Measurements from ENCODE around the gene FXYD4. TPM values are rescaled to one million over a fixed set of nuclear protein-coding genes. Genes with fewer than 3 reads are reported as not detected.

FXYD4 gene
- total RNA-seq, 2 donors from 2014 or later = not detected

DNA sequence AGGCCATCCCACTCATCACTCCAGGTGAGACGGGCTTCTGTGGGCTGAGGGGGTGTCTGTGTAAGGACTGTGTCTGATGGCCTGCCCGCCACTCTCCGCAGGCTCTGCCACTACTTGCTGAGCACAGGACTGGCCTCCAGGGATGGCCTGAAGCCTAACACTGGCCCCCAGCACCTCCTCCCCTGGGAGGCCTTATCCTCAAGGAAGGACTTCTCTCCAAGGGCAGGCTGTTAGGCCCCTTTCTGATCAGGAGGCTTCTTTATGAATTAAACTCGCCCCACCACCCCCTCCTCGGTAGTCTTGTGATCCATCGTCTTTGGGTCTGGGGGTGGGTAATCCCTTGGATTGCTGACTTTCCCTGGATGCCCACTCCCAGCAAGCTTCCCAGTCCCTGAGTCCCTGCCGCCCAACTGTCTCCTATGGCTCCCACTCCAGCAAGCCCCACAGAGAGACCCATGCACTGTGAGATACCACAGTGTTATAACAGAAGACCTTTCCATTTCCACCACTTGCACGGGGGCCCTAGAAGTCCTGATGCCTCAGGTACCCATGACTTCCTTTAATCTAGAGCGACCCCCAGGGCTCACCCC lies 4.7 kb downstream of the FXYD4 start:
- H3K4me3 Mint-ChIP-seq = no peak overlapping the region
- ATAC-seq (replicated peaks) = no peak

DNA sequence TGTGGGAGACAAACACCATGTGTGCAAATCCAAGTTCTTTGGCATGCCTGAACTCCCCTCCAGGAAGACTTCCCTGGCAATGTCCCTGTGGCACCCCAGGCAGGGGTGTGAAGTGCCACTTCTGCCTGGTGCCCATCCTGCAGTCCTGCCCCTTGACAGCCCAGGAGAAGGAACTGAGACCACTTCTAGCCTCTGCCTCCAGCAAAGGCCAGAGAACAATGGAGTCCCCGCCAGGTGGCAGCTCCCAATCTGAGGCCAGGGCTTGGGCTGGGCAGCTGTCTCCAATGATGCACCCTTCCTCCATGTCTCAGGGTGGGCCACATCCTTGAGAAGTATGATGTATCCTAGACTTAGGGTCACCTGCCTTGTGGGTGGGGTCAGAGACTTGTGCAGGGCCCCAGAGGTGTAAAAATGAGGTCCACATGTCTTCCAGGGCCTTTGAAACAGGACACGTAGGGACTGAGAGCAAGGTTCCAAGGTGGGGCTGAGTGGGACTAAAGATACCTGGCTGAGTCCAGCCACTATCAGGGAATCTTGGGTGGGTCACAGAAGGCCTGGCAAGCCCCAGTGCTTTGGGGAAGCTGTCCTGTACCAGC lies 5.5 kb downstream of the FXYD4 start:
- Mint-ChIP-seq H3K4me3 (no peak overlapping the region), H3K27ac (no peak overlapping the region), H3K9me3 (no peaks in the 10 kb centered on the region), H3K4me1 (peaks cover 8% of the 10 kb centered on the region), H3K27me3 (no peaks in the 10 kb centered on the region), H3K36me3 (ENCODE audit: low read depth) (no peaks in the 10 kb centered on the region)
- ATAC-seq (replicated peaks) = no peak

More for the DNA sequence above, 4.7 kb downstream of the FXYD4 start:
- Mint-ChIP-seq H3K36me3 (ENCODE audit: low read depth) (no peaks in the 10 kb centered on the region), H3K27ac (no peak overlapping the region), H3K4me1 (peaks cover 8% of the 10 kb centered on the region), H3K9me3 (no peaks in the 10 kb centered on the region), H3K27me3 (no peaks in the 10 kb centered on the region)

DNA sequence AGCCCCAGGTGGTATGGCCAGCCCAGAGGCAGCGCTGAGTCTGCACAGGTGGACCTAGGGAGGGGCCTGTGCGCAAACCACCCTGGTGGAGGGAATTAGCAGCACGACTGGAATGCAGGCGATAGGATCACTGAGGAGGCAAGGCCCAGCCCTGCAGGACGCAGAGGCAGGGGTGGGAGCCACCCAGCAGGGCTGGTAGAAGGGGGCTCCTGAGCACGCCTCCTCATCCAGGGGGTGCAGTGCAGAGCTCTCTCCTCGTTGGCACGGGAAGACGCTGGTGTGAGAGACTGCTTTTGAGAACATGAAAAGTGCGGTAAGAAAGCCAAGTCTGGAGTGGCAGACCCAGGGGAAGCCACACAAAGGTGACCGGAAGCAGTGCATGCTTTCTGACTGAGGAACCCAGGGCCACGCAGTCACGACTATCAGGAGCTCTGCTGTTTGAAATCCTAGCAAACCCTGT lies 6.0 kb downstream of the FXYD4 start:
- no peak overlapping the region for H3K27ac Mint-ChIP-seq
- no peaks in the 10 kb centered on the region for H3K9me3 Mint-ChIP-seq
- no peaks in the 10 kb centered on the region for H3K36me3 Mint-ChIP-seq (ENCODE audit: low read depth)
- ATAC-seq (replicated peaks) = no peak
- peaks cover 8% of the 10 kb centered on the region for H3K4me1 Mint-ChIP-seq
- H3K4me3 Mint-ChIP-seq = no peak overlapping the region
- no peaks in the 10 kb centered on the region for H3K27me3 Mint-ChIP-seq

DNA sequence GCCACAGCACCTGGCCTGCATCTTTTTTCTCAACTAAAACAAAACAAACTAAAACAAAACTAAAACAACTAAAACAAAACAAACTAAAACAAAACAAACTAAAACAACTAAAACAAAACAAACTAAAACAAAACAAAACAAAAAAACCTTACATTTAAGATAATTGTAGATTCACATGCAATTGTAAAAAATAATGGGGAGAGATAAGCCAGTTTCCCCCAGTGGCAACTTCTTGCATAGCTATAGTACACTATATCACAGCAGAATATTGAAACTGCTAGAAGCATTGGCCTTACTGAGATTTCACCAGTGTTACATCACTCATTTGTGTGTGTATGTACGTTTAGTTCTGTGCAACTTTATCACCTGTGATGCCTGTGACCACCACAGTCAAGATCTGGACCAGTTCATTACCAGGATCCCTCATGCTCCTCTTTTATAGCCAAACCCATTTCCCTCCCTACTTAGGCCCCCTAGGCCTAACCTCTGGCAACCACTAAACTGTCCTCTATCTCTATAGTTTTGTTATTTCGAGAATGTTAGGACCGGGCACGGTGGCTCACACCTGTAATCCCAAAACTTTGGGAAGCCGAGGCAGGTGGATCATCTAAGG lies 9.3 kb downstream of the FXYD4 start:
- Mint-ChIP-seq H3K27ac (no peak overlapping the region), H3K4me3 (no peak overlapping the region), H3K4me1 (no peaks in the 10 kb centered on the region), H3K9me3 (no peaks in the 10 kb centered on the region), H3K36me3 (ENCODE audit: low read depth) (peaks cover 9% of the 10 kb centered on the region), H3K27me3 (no peaks in the 10 kb centered on the region)
- ATAC-seq (replicated peaks) = peak; percentile 40

DNA sequence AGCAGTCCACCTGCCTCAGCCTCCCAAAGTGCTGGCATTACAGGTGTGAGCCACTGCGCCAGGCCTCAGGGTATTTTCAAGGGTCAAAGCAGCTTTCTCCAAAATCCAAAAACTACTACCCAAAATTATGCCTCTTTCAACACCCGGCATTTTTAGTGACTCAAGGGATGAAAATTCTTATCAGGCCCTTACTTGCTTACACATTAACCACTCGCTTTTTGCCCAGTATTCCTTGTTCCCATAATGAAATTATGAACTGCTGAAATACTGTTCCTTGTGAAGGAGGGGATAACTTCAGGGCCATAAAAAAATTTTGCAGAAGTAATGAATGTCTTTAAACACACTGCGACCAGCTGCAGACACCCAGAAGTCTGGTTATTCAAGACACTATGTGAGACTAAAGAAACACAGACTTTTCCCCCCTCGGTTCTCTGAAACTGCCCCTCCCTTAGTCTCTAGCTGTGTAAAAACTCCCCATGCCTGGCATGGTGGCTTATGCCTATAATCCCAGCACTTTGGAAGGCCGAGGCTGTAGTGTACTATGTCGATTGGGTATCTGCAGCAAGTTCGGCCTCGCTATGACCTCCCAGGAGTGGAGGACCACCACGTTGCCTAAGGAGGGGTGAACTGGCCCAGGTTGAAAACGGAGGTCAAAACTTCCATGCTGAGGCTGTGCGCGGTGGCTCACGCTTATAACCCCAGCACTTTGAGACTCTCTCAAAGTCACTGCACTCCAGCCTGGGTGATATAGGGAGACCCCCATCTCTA lies 12.0 kb downstream of the FXYD4 start:
- H3K27me3 Mint-ChIP-seq = no peaks in the 10 kb centered on the region
- H3K27ac Mint-ChIP-seq = no peak overlapping the region

DNA sequence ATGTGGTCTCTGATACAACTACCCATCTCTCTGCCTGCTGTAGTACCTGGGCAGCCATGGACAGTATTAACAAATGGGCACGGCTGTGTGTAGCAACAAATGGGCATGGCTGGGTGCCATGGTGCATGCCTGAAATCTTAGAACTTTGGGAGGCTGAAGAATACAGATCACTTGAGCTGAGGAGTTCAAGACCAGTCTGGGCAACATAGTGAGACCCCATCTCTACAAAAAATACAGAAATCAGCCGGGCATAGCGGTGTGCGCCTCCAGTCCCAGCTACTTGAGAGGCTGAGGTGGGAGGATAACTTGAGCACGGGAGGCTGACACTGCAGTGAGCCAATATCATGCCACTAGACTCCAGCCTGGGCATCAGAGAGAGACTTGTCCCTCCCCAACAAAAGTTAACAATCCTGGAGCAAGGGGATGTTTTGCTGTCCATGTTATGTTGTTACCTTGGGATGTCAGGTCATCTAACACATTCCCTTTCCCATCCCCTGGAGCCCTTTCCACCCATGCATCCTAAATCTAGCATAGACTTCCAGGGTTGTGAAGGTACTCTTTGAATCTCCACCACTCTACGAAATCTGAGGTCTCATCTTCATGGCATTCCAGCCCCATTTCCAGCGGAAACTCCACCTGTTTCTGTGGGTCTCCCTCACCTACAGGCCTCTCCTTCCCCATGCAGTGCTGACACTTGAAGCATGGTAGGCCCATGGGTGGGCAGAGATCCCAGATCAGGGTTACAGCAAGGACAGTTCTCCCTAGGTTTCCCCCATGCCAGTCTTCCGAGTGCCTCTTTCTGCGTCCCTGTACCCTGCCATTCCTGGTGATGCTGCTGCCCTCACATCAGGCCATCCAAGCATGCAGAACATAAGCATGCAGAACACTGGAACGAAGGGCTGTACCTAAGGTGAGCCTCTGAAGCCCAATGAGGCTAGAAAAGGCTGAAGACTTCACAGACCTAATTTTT lies 13.1 kb downstream of the FXYD4 start:
- Mint-ChIP-seq H3K27ac (no peak overlapping the region), H3K4me1 (peaks cover 15% of the 10 kb centered on the region), H3K4me3 (no peak overlapping the region), H3K9me3 (no peaks in the 10 kb centered on the region), H3K27me3 (no peaks in the 10 kb centered on the region), H3K36me3 (ENCODE audit: low read depth) (peaks cover 47% of the 10 kb centered on the region)
- ATAC-seq (replicated peaks) = peak; percentile 19

More for the DNA sequence above, 12.0 kb downstream of the FXYD4 start:
- Mint-ChIP-seq H3K36me3 (ENCODE audit: low read depth) (peaks cover 36% of the 10 kb centered on the region), H3K9me3 (no peaks in the 10 kb centered on the region), H3K4me1 (peaks cover 11% of the 10 kb centered on the region), H3K4me3 (no peak overlapping the region)
- ATAC-seq (replicated peaks) = no peak

DNA sequence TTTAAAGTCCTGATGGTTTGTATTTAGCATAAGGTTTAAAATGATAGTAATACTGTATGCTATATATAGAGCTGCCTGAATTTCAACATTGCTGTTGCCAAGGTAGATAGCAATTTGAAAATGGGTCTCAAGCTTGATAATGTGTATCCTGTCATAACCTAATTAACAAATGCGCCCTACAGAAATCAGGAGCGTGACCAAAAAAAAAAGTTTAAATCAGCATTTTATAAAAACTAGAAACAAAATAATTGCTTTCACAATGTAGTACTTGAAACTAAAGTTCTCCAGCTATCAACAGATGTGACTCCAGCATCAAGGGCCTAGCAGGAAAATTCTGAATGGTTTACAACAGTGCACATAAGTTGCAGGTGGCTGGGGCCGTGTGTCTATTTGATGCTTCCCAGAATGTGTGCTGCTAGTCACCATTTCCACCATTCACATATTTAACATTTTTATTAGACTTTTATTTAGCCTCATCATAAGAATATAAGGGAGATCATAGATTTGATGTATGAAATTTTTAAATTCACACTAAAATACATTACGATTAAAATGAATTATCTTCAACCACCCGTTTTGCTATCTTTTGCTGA lies 14.1 kb downstream of the FXYD4 start:
- ATAC-seq (replicated peaks) = no peak
- no peak overlapping the region for H3K4me3 Mint-ChIP-seq
- no peaks in the 10 kb centered on the region for H3K27me3 Mint-ChIP-seq
- peaks cover 21% of the 10 kb centered on the region for H3K4me1 Mint-ChIP-seq
- peaks cover 57% of the 10 kb centered on the region for H3K36me3 Mint-ChIP-seq (ENCODE audit: low read depth)
- H3K9me3 Mint-ChIP-seq = no peaks in the 10 kb centered on the region
- no peak overlapping the region for H3K27ac Mint-ChIP-seq

DNA sequence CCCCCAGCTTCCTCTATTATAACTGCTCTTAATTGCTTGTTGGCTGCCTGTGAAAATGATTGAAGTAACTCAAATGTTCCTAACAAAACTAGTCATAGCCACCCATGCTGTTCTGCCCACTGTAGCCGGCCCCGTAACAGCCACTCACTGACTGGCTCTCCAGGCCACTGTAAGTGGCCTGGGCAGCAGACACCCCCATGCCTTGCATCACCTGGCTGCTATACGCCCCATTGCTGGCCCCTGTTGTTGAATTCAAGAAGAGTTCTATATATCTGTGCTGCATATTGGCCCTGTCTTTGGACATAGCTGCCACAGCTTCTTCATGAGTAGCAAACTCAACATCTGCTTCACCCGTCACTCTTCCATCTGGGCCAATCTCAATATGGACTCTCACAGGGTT lies 15.1 kb downstream of the FXYD4 start:
- Mint-ChIP-seq H3K27me3 (no peaks in the 10 kb centered on the region), H3K4me3 (no peak overlapping the region), H3K9me3 (no peaks in the 10 kb centered on the region), H3K36me3 (ENCODE audit: low read depth) (peaks cover 67% of the 10 kb centered on the region), H3K27ac (no peak overlapping the region), H3K4me1 (peaks cover 23% of the 10 kb centered on the region)
- ATAC-seq (replicated peaks) = no peak

DNA sequence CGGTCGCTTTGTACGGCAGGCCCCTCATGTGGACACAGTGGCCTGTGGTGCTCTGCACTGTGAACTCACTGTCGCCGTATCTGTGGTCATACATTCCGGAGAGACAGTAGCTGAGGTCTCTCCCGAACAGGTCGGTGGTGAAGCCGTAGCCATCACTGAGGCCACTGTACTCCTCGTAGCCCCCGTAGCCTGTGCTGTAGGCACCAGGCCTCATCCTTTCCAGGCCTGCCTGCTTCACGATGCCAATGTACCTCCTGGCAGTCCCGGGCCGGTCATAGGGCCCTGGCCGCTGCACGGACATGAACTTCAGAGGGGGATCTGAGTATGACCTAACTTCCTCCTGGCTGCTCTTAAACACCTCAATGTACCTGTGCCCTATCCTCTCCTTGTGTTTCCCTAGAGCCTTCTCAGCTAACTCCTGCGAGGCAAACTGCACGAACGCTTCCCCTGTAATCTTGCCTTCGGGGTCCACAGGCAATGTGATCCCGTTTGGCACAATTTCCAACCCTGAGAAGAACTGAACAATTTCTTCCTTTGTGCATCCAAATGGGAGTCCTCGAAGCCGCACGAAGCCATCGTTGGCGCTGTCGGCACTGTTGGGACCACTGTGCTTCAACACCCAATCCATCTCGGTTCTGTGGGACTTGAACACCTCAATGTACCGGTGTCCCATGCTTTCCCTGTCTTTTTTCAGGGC lies 15.7 kb downstream of the FXYD4 start:
- H3K27ac Mint-ChIP-seq = peak overlapping the region; percentile 86
- H3K4me3 Mint-ChIP-seq = no peak overlapping the region
- H3K9me3 Mint-ChIP-seq = no peaks in the 10 kb centered on the region
- no peak for ATAC-seq (replicated peaks)
- no peaks in the 10 kb centered on the region for H3K27me3 Mint-ChIP-seq
- H3K36me3 Mint-ChIP-seq (ENCODE audit: low read depth) = peaks cover 73% of the 10 kb centered on the region
- H3K4me1 Mint-ChIP-seq = peaks cover 23% of the 10 kb centered on the region

DNA sequence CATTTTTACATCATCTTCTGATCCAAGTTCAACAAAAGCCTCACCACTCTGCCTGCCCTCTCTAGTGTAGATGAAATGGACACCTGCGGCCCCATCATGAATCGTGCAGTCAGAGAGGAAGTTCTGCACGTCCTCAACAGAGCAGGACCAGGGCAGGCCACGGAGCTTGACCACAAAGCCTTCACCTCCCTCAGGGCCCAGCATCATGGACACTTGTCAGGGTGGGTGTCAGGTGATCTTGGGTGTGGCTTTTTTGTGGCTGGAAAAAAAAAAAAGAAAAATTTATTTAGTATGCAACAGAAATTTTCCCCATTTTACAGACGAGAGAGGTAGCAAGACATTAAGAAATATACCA lies 16.2 kb downstream of the FXYD4 start:
- peaks cover 27% of the 10 kb centered on the region for H3K4me1 Mint-ChIP-seq
- peaks cover 78% of the 10 kb centered on the region for H3K36me3 Mint-ChIP-seq (ENCODE audit: low read depth)
- H3K27ac Mint-ChIP-seq = peak overlapping the region; percentile 86
- ATAC-seq (replicated peaks) = no peak
- H3K9me3 Mint-ChIP-seq = no peaks in the 10 kb centered on the region
- no peaks in the 10 kb centered on the region for H3K27me3 Mint-ChIP-seq
- H3K4me3 Mint-ChIP-seq = no peak overlapping the region

DNA sequence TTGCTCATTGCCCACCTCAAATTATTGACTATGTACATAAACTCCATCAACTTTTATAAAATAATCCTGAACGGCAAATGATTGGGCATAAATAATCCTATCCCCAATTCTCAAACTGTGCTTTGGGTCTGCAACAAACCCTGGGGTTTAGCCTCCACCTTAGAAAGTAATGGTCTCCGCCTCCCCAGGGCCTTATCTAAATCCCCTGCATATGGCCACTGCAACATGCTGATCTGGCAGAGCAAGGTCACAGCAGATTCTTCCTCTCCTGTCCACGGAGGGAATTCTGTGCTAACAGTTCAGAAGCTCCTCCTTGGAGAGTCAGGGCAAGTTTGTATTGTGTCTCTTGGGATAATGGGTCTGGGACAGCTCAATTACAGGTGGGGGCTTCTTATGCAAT lies 18.4 kb downstream of the FXYD4 start:
- Mint-ChIP-seq H3K36me3 (ENCODE audit: low read depth) (peaks cover 100% of the 10 kb centered on the region), H3K27me3 (no peaks in the 10 kb centered on the region), H3K27ac (peak overlapping the region; percentile 86), H3K4me1 (peaks cover 41% of the 10 kb centered on the region), H3K4me3 (peak overlapping the region; percentile 32), H3K9me3 (no peaks in the 10 kb centered on the region)
- no peak for ATAC-seq (replicated peaks)

DNA sequence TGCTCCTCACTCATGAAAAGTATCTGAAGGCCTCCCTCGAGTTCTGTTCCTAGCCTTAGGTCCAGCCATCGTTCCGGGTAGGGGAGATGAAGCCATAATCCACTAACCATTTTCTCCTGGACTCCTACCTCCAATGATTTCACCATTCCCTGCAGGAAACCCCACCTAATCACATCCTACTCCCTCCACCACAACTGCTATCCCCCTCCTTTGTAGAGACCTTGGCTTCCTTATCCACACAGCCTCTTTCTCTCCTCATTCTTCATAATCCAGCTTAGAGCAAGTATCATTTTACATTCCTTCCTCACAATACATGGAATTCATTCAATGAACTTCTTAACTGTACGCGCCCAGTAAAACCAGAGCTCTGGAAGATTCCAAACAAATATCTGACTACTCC lies 18.9 kb downstream of the FXYD4 start:
- Mint-ChIP-seq H3K4me1 (peaks cover 46% of the 10 kb centered on the region), H3K4me3 (peak overlapping the region; percentile 32), H3K27ac (peak overlapping the region; percentile 86), H3K36me3 (ENCODE audit: low read depth) (peaks cover 100% of the 10 kb centered on the region), H3K27me3 (no peaks in the 10 kb centered on the region), H3K9me3 (no peaks in the 10 kb centered on the region)
- no peak for ATAC-seq (replicated peaks)

DNA sequence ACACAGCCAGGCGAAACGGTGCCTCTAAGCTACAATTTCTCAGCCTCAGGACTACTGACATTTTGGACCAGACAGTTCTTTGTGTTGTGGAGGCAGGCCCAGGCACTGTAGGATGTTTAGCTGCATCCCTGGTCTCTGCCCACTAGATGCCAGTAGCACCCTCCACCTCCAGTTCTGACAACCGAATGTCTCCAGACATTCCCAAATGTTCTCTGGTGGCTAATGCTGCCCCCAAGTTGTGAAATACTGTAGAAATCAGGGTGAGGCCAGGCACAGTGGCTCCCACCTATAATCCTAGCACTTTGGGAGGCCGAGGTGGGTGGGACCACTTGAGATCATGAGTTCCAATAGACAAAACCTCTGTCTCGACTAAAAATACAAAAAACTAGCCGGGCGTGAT lies 19.3 kb downstream of the FXYD4 start:
- Mint-ChIP-seq H3K27ac (peak overlapping the region; percentile 86), H3K36me3 (ENCODE audit: low read depth) (peaks cover 100% of the 10 kb centered on the region), H3K27me3 (no peaks in the 10 kb centered on the region), H3K4me3 (peak overlapping the region; percentile 32), H3K4me1 (peaks cover 47% of the 10 kb centered on the region), H3K9me3 (no peaks in the 10 kb centered on the region)
- no peak for ATAC-seq (replicated peaks)
